GOT3 (cell line): ENCODE data around the gene RNF227.
A peak's percentile ranks its signal among the peaks of the same experiment; 100 is the strongest.

Experiments
- DNase-seq: peaks from one replicate; lab custom pipeline; 2025; ENCODE audit warnings: mixed read lengths; lab: John Stamatoyannopoulos, UW

RNF227 gene

DNA sequence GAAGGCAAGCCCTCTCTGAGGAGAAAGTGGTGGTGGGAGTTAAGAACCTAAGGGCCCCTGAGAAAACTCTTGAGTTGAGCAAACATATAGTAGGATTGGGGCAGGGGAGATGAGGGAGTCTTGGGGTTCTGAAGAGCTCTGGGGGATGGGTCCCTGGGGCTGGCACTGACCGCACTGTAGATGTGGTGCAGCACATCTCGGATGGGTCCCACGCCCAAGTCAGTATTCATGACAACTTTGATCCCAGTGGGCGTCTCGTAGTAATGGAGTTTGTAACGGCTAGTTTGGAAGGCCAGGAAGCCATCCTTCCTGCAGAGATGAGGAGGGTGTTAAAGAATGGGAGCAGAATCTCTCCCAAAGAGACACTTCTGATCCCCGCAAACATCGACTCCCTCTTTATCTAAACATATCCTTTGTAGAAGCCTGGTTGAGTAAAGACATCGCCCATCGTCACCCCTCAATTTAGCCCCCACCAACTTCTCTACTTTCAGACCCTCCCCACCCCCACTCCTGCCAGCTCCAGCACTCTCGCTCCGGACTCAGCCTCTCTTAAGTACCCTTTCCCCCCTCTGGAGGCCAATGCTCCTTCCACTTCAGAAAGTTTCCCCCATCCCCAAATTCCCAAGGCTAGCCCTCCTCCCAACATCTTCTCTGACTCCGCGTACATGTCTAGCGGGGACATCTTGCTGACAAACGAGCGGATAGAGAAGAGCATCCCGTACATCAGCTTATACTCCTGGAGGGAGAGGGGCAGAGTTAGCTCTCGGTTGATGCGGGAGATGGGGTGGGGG, 14.9 kb upstream of the RNF227 start:
- no peak for DNase-seq

DNA sequence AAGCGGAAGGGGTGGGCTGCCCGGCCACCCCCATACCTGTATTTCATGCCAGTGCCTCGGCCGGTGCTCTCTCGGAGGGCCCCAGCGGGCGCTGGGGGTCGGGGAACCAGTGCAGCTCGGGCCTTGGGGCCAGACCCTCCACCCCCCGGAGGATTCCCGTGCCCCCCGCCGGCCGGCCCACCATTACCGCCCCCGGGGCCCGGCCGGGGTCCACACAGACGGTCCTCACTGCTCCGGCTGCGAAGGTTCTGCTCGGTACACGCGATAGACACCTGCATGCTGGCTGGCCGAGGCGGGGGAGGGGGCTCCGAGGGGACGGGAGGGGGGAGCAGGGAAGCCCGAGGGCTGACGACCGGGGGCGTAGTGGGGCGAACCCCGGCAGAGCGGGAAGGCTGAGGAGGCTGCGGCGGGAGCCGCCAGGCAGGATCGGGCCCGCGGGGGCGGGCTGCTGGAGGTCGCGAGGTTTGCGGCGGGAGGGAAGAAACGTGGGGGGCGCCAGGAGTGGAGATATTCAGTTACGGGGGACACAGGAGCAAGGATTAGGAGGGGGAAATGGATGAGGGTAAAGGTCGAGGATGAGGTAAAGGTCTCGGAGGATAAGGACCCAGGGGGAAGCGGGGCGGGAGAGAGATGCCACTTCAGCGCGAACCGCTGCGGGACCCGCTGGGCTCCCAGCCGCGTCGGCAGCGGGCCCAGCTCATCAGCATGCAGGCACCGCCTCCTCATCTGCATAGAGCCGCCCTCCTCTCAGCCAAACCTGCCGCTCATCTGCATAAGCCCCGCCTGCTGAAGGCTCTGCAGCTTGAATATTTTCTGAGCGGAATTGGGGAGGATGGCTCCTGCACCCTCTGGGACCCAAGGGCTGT, 13.3 kb upstream of the RNF227 start, which contains the start of gene KCNAB3:
Gene KCNAB3 (minus strand): TSS at position 699 of the 866 bp plus-strand sequence. CDS start 421 bp downstream, at position 278.
- DNase-seq: no peak

DNA sequence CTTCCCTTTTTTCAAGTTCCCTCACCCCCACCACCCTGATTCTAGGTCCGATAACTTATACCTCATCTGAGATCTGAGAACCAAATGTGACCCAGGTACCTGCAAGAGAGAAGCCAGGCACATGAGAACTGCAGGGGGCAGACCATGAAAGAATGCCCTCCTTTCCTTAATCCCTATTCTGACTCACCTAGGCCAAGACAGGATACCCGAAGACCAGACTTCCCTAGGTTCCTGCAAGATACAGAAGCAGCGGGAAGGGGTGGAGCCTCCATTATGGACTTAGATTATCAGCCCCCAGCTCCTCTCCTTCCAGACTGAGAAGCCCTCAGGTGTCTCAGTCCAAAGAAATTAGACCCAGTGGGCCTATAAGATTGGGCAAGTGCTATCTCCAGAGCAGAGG, 11.5 kb upstream of the RNF227 start:
- DNase-seq: no peak

DNA sequence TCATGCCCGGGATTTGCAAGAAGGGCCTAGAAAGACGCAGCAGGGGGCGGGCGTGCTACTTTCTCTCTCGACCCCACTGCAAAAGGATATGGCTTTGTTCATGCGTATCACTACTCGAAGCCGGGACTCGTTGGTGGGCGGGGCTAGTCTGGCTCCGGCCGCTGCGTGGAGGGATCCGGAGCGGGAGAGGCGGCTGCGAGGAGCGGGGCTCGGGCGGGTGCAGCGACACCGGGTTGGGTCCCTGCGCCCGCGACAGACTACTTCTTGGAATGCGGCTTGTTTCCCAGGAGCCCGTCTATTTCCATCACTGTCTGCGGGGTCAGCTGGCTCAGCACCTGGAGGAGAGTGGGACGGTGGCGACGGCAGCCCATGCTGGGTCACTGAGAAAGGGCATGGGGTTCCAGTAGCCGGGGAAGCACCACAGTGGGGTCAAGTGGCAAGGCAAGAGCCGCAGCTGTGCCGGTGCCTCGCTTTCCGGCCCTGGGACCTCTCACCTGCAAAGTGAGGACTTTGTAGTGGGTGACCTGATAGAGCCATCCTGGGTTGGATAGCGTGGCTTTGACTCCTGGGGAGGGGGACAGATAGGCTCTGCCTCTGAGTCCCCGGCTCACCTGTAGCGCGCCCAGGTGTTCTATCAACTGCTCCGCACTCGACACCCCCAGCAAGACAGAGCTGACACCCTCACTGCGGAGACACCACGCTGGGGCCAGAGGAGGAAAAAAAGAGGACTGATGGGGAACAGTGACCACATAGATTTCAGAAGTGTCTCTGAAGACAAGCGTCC, 6.9 kb upstream of the RNF227 start:
- peak; percentile 23 for DNase-seq

DNA sequence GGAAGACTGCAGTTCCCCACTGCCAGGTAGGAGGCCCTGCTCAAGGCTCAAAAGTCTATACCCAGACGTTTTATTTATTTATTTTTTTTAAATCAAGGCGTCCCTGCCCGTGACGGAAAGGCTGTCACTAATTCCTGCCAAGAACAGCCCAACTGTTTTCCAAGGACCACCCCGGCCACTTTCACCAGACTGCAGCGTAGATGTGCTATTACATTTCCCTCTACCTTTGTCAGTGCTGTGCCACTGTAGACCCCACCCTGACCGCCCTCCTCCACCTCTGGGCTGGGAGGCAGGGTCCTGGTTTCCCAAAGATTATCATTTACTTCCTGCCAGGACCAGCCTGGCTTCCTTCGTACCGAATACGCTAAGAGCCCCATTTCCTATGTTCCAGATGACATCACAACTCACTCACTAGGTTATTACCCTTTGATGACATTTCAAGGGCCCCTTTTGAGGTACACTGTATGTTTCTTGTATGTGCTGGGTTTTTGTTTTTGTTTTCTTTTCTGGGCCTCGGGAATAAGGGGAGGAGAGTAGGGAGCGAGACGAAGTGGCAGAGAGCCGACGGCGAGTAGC, 6.3 kb upstream of the RNF227 start:
- DNase-seq: no peak

DNA sequence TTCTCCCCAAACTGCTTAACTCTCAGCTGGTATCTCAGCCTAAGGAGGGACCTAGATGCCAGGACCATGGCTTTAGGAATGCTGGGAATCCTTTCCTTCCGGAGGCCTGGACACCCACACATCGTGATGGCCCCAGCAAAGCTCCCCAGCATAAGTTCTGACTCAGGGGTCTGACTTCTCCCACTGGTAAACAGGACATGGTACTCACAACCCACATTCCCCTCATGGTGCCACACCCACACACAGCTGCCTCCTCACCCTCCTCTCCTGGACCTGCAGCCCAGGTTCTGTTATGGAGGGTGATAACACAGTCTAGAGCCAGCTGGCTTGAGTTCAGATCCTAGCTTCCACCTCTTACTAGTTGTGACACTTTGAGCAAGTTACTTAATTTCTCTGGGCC, 719 bp upstream of the RNF227 start:
- no peak for DNase-seq

DNA sequence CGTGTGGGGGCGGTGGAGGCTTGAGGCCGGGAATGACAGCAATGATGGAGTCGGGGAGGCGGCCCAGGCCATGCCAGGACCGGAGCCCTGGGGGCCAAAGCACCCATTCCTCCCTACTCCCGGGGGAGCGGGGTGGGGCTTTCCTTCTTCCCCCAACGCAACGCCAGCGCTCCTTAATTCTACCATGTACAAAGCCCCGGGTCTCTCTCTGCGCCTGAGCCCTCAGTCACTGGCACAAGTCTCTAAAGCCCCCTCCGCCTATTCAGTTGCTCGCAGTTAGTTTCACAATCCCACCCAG, 245 bp upstream of the RNF227 start:
- no peak for DNase-seq

DNA sequence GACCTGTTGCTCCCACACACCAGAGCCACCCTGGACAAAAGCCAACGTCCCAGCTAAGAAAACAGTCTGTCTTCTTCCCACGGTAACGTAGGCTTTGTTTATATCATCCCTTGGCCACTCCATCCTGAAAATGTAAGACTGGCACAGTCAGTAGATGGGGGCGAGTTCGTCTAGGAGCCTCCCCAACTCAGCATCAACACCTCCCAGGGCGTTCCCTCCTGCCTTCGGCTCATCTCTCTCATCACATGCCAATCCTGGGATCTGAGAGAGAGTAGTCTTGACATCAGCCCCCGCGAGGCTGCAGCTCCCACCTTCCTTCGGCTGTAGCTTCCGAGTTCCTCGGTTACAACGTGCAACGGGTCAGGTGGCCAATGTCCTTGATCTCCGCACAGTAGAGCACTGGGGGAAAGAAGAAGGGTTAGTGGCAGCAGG, 894 bp downstream of the RNF227 start:
- DNase-seq: no peak

DNA sequence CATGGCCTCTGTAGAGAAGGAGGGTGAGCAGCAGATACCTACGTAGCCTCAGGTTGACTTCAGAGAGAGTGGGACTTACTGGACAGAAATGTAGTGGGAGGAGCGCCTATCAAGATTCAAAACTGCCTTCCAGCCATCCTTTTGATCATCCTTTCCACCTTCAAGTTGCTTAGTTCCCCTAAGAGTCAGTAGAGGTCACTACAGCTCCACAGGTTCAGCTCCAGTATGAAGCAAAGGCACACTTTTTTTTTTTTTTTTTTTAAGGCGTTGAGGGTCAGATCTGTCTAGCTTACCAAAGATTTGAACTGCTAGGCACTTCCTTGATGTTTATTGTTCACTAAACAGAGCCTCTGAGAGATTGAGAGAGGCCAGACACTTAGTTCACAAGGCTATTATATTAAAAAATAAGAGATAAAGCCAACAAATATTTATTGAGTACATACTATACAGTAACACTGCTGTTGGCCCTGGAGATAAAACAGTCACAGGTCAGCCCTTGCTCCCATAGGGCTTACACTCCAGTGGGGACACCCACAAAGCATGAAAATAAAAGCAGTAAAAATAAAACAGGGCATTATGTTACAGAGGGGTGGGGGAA, 3.1 kb downstream of the RNF227 start:
- DNase-seq: no peak

DNA sequence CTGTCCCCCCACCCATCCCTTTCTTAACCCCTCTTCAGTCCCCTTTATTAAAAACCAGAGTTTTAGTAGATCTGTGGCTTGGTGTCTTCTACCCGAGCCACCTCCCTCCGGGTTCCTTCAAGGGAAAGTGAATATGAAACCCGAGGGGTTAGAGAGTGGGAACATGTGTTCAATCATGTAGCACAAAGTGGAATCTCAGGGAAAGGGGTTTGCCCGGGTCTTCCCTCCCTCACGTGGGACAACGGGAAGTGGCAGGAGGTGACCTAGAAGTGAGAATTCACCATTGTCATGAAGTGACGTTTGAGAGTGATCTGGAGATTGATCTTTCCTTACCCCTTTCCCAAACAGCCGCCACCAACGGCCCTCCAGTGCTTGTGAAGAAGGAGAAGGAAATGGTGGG, 5.0 kb downstream of the RNF227 start:
- DNase-seq: no peak

DNA sequence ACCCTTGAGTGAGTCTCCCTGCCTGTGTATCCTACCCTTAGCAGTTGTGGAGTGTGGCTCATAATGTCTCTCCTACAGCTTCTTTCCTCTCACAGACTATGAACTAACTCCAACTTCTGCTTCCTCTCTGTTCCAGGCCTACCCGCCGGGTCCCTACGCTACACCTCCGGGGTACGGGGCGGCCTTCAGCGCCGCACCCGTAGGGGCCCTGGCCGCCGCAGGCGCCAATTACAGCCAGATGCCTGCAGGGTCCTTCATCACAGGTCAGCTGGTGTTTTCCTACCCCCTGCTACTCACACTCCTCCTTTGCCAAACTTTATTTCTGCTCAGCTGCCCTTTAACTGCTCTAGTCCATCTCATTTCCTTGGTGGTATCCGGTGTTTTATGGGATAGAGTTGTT, 5.4 kb downstream of the RNF227 start:
- no peak for DNase-seq

DNA sequence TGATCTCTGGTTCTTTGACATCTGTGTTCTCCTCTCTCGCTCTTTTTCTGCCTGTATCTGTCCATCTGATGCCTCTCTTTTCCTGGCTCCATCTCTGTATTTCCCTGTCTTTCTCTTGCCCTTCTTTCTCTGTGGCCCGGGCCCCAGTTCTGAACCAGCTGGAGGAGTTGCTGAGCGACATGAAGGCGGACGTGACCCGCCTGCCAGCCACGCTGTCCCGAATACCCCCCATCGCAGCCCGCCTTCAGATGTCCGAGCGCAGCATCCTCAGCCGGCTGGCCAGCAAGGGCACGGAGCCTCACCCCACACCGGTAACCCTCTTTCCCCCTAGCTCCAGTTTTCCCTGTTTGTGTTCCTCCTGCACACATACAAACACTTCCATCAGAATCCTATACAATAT, 5.8 kb downstream of the RNF227 start:
- DNase-seq: no peak

DNA sequence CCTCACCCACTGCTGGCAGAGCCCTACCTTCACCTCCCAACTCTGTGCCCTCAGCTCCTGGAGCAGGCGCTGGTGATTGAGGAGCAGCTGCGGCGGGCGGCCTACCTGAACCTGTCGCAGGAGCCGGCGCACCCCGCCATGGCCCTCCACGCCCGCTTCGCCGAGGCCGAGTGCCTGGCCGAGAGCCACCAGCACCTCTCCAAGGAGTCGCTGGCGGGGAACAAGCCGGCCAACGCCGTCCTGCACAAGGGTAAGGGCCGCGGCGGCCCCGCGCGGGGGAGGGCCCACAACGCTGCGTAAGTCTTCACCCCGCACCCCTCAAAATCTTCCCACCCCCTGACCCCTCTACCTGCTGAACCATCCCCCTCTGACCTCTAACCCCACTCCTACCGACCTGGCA, 7.0 kb downstream of the RNF227 start:
- DNase-seq: no peak

DNA sequence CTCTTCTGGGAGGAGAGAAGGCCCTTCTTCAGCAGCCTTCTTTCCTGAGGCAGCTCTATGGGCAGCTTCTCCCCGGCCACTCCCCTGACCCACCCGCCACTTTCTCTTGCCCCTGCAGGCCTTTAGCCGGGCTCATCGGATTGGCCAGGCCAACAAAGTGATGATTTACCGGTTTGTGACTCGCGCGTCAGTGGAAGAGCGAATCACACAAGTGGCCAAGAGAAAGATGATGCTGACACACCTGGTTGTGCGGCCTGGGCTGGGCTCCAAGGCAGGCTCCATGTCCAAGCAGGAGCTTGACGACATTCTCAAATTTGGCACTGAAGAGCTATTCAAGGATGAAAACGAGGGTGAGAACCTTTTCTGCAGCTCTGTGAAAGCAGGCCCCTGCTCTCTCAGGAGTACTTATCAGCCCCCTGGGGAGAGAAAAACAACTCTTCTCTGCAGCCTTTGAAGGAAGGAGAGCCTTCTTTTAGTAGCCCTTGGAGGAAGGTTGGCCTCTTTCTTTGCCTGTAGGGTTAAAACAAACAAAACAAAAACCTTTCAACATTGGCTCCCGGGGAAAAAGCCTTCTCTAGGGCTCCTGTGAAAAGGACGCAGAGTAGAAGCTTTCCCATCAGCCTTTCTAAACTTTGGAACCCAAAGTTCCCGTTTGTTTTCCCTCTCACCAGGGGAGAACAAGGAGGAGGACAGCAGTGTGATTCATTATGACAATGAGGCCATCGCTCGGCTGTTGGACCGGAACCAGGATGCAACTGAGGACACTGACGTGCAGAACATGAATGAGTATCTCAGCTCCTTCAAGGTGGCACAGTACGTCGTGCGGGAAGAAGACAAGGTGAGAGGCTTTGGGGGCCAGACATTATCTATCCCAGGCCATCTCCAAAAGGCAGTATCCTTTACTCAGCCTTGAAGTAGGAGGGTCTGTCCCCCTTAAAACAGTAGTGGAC, 12.7 kb downstream of the RNF227 start:
- DNase-seq: no peak

DNA sequence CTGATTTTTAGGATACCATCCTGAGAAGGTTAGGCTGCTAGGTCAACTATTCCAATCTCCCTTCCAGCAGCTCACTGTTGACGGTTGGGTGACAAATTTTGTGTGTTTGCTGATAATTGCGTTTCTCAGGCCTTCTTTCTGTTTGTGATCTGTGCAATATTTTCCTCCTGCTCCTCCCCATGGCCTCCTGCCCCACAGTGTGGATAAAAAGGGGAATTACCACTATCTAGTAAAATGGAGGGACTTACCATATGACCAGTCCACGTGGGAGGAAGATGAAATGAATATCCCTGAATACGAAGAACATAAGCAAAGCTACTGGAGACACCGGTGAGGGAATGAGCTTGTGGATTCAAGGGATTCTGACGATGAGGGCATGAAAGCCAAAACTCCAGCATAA, 18.3 kb downstream of the RNF227 start:
- no peak for DNase-seq

DNA sequence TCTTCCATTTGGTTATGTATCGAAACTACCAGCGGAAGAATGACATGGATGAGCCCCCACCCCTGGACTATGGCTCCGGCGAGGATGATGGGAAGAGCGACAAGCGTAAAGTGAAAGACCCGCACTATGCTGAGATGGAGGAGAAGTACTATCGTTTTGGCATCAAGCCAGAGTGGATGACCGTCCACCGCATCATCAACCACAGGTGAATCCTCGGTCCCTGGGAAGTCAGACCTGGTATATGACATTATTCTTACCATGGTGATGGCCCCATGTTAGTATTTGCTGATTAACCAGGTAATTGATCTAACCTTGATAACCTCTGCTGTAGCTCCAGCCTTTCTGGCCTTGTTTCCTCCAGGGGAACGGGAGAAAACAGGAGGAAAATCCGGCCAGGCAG, 19.0 kb downstream of the RNF227 start:
- DNase-seq: no peak

DNA sequence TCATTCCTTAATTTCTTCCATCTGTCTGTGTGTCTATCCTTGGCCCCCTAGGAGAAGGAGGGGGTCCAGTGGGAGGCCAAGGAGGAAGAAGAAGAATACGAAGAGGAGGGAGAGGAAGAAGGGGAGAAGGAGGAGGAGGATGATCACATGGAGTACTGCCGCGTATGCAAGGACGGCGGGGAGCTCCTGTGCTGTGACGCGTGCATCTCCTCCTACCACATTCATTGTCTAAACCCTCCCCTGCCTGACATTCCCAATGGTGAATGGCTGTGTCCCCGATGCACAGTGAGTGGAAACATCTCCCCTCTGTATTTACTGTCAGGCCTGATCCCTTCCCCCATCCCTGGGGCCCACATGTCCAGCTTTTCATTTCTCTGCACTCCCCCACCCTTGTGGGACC, 21.2 kb downstream of the RNF227 start:
- no peak for DNase-seq

DNA sequence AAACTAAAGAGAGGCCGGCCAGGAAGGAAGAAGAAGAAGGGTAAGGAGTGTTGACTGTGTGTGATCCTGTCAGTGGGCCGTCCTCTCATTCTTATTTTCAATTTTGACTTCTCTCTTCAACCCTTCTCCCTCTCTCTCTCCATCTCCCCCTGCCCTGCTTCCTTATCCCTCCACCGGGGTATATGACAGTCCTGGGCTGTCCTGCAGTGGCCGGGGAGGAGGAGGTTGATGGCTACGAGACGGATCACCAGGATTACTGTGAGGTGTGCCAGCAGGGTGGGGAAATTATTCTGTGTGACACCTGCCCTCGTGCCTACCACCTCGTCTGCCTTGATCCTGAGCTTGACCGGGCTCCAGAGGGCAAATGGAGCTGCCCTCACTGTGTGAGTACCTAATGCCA, 21.9 kb downstream of the RNF227 start:
- DNase-seq: no peak

DNA sequence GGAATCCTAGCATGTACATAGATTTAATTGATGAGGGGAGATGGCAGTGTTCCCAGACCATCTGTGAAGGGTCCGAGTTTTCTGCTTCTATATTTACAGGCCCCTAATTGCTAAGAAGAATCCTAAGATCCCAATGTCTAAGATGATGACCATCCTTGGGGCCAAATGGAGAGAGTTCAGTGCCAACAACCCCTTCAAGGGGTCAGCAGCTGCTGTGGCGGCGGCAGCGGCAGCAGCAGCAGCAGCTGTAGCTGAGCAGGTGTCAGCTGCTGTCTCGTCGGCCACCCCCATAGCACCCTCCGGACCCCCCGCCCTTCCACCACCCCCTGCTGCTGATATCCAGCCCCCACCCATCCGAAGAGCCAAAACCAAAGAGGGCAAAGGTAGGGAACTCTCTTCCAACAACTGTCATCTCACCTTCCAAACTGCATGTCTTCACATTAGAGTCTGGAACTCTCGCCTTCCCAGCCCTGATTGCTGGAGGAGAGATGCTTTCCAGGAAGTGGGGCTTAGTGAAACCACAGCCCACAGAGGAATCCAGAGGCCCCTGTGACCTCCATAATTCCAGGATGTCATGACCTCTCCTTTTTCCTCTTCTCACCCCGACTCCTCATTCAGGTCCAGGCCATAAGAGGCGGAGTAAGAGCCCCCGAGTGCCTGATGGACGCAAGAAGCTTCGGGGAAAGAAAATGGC, 22.8 kb downstream of the RNF227 start:
- DNase-seq: no peak
